ENCODE results near the gene TEX29. TPM values are rescaled to one million over a fixed set of nuclear protein-coding genes. Genes with fewer than 3 reads are reported as not detected.
A peak's percentile ranks its signal among the peaks of the same experiment; 100 is the strongest.

Gene TEX29
- total RNA-seq, 1 donor from 2014 or later: 2.9 TPM

GRCh38 chr13:111337741-111338140 lies 17.3 kb downstream of the TEX29 start:
- H3K27me3 ChIP-seq: no peaks in the 10 kb centered on the region
- no peak for TF ChIP-seq POLR2AphosphoS5 (IDR thresholded peaks at IDR 0.05; ENCODE audit: insufficient read depth in 1 of 2, low read depth in 1 of 2)
- TF ChIP-seq CTCF (IDR thresholded peaks at IDR 0.05): no peak
- TF ChIP-seq POLR2A (IDR thresholded peaks at IDR 0.05): no peak
- H3K27ac ChIP-seq: no peak overlapping the region
- intact Hi-C loops (cut with DNase I): no loop called here
- H3K36me3 ChIP-seq: no peaks in the 10 kb centered on the region
- no peaks in the 10 kb centered on the region for H3K4me1 ChIP-seq
- peak; percentile 58 to 62 for DNase-seq (ENCODE audit: extremely low spot score in 2 of 2)
- no peak overlapping the region for H3K4me3 ChIP-seq
- H3K9me3 ChIP-seq: no peaks in the 10 kb centered on the region

- Histone ChIP-seq H3K9me3 (no peaks in the 10 kb centered on the region), H3K4me1 (no peaks in the 10 kb centered on the region), H3K27ac (no peak overlapping the region), H3K4me3 (no peak overlapping the region), H3K27me3 (no peaks in the 10 kb centered on the region), H3K36me3 (no peaks in the 10 kb centered on the region)
- intact Hi-C loops (cut with DNase I): no loop called here
- TF ChIP-seq POLR2AphosphoS5 (IDR thresholded peaks at IDR 0.05; ENCODE audit: insufficient read depth in 1 of 2, low read depth in 1 of 2) (no peak), POLR2A (IDR thresholded peaks at IDR 0.05) (no peak), CTCF (IDR thresholded peaks at IDR 0.05) (no peak)
- peak in 1 of 2 donors; percentile 40 for DNase-seq (ENCODE audit: extremely low spot score in 2 of 2)
Observed at GRCh38 chr13:111338841-111339240, 18.4 kb downstream of the TEX29 start.

GRCh38 chr13:111339366-111340143 lies 19.1 kb downstream of the TEX29 start:
- TF ChIP-seq POLR2A (IDR thresholded peaks at IDR 0.05) (no peak), POLR2AphosphoS5 (IDR thresholded peaks at IDR 0.05; ENCODE audit: insufficient read depth in 1 of 2, low read depth in 1 of 2) (no peak), CTCF (IDR thresholded peaks at IDR 0.05) (no peak)
- H3K27me3 ChIP-seq: no peaks in the 10 kb centered on the region
- intact Hi-C loops (cut with DNase I): no loop called here
- peak; percentile 78 to 89 for DNase-seq (ENCODE audit: extremely low spot score in 2 of 2)
- H3K4me3 ChIP-seq: no peak overlapping the region
- no peak overlapping the region for H3K27ac ChIP-seq
- no peaks in the 10 kb centered on the region for H3K9me3 ChIP-seq
- no peaks in the 10 kb centered on the region for H3K4me1 ChIP-seq
- no peaks in the 10 kb centered on the region for H3K36me3 ChIP-seq

GRCh38 chr13:111341886-111342285 lies 21.4 kb downstream of the TEX29 start:
- intact Hi-C loops (cut with DNase I): no loop called here
- H3K4me3 ChIP-seq: no peak overlapping the region

More at GRCh38 chr13:111341886-111342285, 21.4 kb downstream of the TEX29 start:
- Histone ChIP-seq H3K9me3 (no peaks in the 10 kb centered on the region), H3K4me1 (no peaks in the 10 kb centered on the region), H3K27ac (no peak overlapping the region), H3K36me3 (no peaks in the 10 kb centered on the region), H3K27me3 (no peaks in the 10 kb centered on the region)
- no peak for TF ChIP-seq POLR2A (IDR thresholded peaks at IDR 0.05)
- no peak for TF ChIP-seq POLR2AphosphoS5 (IDR thresholded peaks at IDR 0.05; ENCODE audit: insufficient read depth in 1 of 2, low read depth in 1 of 2)
- no peak for TF ChIP-seq CTCF (IDR thresholded peaks at IDR 0.05)
- peak; percentile 55 to 76 for DNase-seq (ENCODE audit: extremely low spot score in 2 of 2)
